ENCODE measurements around the gene SREK1. TPM values are rescaled to one million over a fixed set of nuclear protein-coding genes. Genes with fewer than 3 reads are reported as not detected.

SREK1 gene
- polyA plus RNA-seq, 2 of the 4 experiments (the other 2 are of a cell fraction), result 47.6 to 87.1 TPM

DNA sequence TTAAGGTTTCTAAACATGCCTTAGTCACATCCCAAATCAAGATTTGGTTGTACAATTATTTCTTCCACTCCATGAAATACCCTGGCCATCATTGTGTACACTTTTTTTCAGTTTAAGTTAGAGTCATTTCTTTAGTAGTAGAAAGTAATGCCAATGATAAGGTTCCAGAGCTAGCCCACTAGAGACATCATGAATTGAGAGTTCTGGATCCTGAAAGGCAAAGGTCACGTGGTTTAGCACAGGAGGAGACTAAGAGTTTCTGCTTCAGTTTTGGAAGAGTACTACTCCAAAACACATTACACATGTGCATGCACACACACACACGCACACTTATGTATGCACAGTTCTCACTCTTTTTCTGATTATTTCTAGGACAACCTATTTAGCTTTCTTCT lies 4.8 kb upstream of the SREK1 start (continued):
- TF ChIP-seq, protein P1, sequence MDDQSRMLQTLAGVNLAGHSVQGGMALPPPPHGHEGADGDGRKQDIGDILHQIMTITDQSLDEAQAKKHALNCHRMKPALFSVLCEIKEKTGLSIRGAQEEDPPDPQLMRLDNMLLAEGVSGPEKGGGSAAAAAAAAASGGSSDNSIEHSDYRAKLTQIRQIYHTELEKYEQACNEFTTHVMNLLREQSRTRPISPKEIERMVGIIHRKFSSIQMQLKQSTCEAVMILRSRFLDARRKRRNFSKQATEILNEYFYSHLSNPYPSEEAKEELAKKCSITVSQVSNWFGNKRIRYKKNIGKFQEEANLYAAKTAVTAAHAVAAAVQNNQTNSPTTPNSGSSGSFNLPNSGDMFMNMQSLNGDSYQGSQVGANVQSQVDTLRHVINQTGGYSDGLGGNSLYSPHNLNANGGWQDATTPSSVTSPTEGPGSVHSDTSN (IDR thresholded peaks at IDR 0.05), result no peak
- TF ChIP-seq GATA3 (IDR thresholded peaks at IDR 0.05; ENCODE audit: borderline replicate concordance) (no peak), HDAC2 (IDR thresholded peaks at IDR 0.05) (no peak), JUN (IDR thresholded peaks at IDR 0.05) (no peak), JUNB (IDR thresholded peaks at IDR 0.05) (no peak)

DNA sequence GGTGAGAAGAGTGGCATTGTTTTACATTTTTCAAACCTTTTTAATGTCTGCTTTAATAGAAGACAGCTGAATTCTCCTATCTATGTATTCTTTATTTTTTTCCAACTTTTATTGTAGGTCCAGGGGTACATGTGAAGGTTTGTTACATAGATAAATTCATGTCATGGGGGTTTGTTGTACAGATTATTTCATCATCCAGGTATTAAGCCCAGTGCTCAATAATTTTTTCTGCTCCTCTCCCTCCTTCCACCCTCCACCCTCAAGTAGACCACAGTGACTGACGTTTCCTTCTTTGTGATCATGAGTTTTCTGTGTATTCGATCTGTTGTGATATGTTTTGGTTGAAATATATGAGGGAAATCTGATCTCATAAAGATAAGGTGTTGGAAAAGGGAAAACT lies 1.7 kb upstream of the SREK1 start:
- H3K4me3 ChIP-seq, result no peak overlapping the region
- no peaks in the 10 kb centered on the region for H3K9me3 ChIP-seq
- H3K4me1 ChIP-seq, result peaks cover 24% of the 10 kb centered on the region
- no peak overlapping the region for H3K4me2 ChIP-seq
- ATAC-seq (no peak), FAIRE-seq (no peak), DNase-seq (ENCODE audit: low read depth in 1 of 2, low spot score in 1 of 2) (no peak)
- H3K27ac ChIP-seq, result no peak overlapping the region
- TF ChIP-seq RCOR1 (IDR thresholded peaks at IDR 0.05; ENCODE audit: low read depth, low read length) (no peak), ZNF302 (CRISPR knock-in tag; IDR thresholded peaks at IDR 0.05) (no peak), HOXA7 (CRISPR knock-in tag; IDR thresholded peaks at IDR 0.05) (no peak), EHF (CRISPR knock-in tag; IDR thresholded peaks at IDR 0.05) (no peak), MAZ (IDR thresholded peaks at IDR 0.05; ENCODE audit: borderline replicate concordance, low read depth, low read length) (no peak), RFX5 (IDR thresholded peaks at IDR 0.05) (no peak), ESRRA (IDR thresholded peaks at IDR 0.05; ENCODE audit: borderline replicate concordance, low read length) (no peak), ZSCAN20 (CRISPR knock-in tag; IDR thresholded peaks at IDR 0.05) (no peak), NR3C1 (IDR thresholded peaks at IDR 0.05) (no peak), BHLHE40 (IDR thresholded peaks at IDR 0.05; ENCODE audit: low read depth, low read length) (no peak), MYC (IDR thresholded peaks at IDR 0.05; ENCODE audit: borderline replicate concordance, low read length) (no peak)
- TF ChIP-seq, protein P1 (IDR thresholded peaks at IDR 0.05), result no peak
- TF ChIP-seq, protein P2, sequence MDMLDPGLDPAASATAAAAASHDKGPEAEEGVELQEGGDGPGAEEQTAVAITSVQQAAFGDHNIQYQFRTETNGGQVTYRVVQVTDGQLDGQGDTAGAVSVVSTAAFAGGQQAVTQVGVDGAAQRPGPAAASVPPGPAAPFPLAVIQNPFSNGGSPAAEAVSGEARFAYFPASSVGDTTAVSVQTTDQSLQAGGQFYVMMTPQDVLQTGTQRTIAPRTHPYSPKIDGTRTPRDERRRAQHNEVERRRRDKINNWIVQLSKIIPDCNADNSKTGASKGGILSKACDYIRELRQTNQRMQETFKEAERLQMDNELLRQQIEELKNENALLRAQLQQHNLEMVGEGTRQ (IDR thresholded peaks at IDR 0.05), result no peak
- CTCF ChIA-PET, result no interaction called here
- POLR2A ChIA-PET, result no interaction called here
- 79% methylated on average over 2 of the region's 2 CpGs for WGBS (ENCODE audit: missing lambda C conversion rate)

GRCh38 chr5:66143473-66144073 lies 527 bp upstream of the SREK1 start:
- no peak for FAIRE-seq
- Histone ChIP-seq H3K9me3 (no peaks in the 10 kb centered on the region), H3K4me2 (peak overlapping the region; percentile 81), H3K27ac (peak overlapping the region; percentile 99), H3K4me1 (peaks cover 24% of the 10 kb centered on the region), H3K4me3 (peak overlapping the region; percentile 79)
- DNase-seq (ENCODE audit: low read depth in 1 of 2, low spot score in 1 of 2), result no peak
- POLR2A ChIA-PET, result interaction anchor here (0.6 to 1.4 kb wide), 12 partner anchors 8 to 420 kb away, joined by 3 to 13 read pairs (median 4); partner anchors contain the start of gene ERBIN
- WGBS (ENCODE audit: missing lambda C conversion rate), result 19% methylated on average over 16 of the region's 16 CpGs
- CTCF ChIA-PET, result no interaction called here
- peak in 1 of 2 experiments; percentile 65; a peak in 3 of 6 replicates for ATAC-seq
- TF ChIP-seq HOXA7 (CRISPR knock-in tag; IDR thresholded peaks at IDR 0.05) (no peak), ATOH8 (CRISPR knock-in tag; IDR thresholded peaks at IDR 0.05; ENCODE audit: low read depth) (0 out of 2 replicates have a peak, but pooled peaks have one; percentile 15), JUNB (IDR thresholded peaks at IDR 0.05) (no peak)
